Measurements from ENCODE around the gene SNX30. TPM values are rescaled to one million over a fixed set of nuclear protein-coding genes. Genes with fewer than 3 reads are reported as not detected.
"Not testable (repeated sequence)": the region's sequence is repeated elsewhere in the genome, so short reads cannot be mapped to it uniquely, and the experiment has no call there.

The SNX30 gene
- total RNA-seq, 1 experiment from 2014 or later: 6.4 TPM

DNA sequence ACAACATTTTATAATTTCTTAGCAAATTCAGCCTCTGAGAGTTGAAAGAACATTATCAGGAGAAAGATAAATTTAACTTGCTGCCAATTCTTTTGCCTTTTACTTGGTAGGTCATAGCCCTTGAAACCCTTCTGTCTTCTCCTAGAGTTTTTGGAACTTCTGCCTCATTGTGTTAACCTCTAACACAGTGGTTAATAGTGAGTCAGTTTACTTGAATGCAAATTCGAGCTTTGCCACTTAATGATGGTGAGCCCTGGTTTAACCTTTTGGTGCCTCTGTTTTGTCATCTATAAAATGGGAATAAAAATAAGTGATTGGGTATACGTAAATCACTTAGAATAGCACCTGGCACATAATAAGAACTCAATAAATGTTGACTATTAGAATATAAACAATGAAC is 30.9 kb upstream of the SNX30 start:
- Histone ChIP-seq H3K9me3 (ENCODE audit: low read length) (no peaks in the 10 kb centered on the region), H3K27me3 (ENCODE audit: low read length) (no peaks in the 10 kb centered on the region), H3K9me2 (replicated peaks; ENCODE audit: low read length) (no peaks in the 10 kb centered on the region), H3K27ac (ENCODE audit: low read length) (no peak overlapping the region), H3K4me2 (ENCODE audit: low read length) (no peak overlapping the region), H3K4me3 (ENCODE audit: low read length) (no peak overlapping the region), H2AFZ (ENCODE audit: low read length) (no peak overlapping the region), H3F3A (ENCODE audit: low read length, unreplicated experiment) (no peaks in the 10 kb centered on the region), H4K20me1 (ENCODE audit: low read length) (no peaks in the 10 kb centered on the region), H3K79me2 (ENCODE audit: low read length) (peaks cover 27% of the 10 kb centered on the region), H3K36me3 (ENCODE audit: low read depth, low read length) (no peaks in the 10 kb centered on the region; the same call in 1 of the 2 replicates), H3K4me1 (ENCODE audit: insufficient read depth, low read length) (peaks cover 9% of the 10 kb centered on the region; the same call in 1 of the 2 replicates), H3K9ac (ENCODE audit: low read length) (no peak overlapping the region)
- TF ChIP-seq, protein P1, sequence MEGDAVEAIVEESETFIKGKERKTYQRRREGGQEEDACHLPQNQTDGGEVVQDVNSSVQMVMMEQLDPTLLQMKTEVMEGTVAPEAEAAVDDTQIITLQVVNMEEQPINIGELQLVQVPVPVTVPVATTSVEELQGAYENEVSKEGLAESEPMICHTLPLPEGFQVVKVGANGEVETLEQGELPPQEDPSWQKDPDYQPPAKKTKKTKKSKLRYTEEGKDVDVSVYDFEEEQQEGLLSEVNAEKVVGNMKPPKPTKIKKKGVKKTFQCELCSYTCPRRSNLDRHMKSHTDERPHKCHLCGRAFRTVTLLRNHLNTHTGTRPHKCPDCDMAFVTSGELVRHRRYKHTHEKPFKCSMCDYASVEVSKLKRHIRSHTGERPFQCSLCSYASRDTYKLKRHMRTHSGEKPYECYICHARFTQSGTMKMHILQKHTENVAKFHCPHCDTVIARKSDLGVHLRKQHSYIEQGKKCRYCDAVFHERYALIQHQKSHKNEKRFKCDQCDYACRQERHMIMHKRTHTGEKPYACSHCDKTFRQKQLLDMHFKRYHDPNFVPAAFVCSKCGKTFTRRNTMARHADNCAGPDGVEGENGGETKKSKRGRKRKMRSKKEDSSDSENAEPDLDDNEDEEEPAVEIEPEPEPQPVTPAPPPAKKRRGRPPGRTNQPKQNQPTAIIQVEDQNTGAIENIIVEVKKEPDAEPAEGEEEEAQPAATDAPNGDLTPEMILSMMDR (conservative IDR thresholded peaks at IDR 0.05; ENCODE audit: low read depth, low read length): no peak
- TF ChIP-seq EZH2phosphoT487 (IDR thresholded peaks at IDR 0.05; ENCODE audit: borderline replicate concordance, low read length) (no peak), EZH2 (IDR thresholded peaks at IDR 0.05; ENCODE audit: low read length, unreplicated experiment) (no peak)
- ChIA-PET CTCF (no interaction called here), POLR2A (ENCODE audit: unreplicated experiment) (interaction anchor here (0.7 kb wide), 1 partner anchor 340 kb away, joined by 3 read pairs; the partner anchor contains the start of gene HSDL2)
- ATAC-seq (no peak), DNase-seq (peak; percentile 19)
- intact Hi-C loops (cut with micrococcal nuclease): loop anchor here (5.0 kb wide), 2 partner anchors 73 to 103 kb away; no protein-coding TSS in a partner anchor
- BruUV-seq (replicated peaks): no TSS peak

DNA sequence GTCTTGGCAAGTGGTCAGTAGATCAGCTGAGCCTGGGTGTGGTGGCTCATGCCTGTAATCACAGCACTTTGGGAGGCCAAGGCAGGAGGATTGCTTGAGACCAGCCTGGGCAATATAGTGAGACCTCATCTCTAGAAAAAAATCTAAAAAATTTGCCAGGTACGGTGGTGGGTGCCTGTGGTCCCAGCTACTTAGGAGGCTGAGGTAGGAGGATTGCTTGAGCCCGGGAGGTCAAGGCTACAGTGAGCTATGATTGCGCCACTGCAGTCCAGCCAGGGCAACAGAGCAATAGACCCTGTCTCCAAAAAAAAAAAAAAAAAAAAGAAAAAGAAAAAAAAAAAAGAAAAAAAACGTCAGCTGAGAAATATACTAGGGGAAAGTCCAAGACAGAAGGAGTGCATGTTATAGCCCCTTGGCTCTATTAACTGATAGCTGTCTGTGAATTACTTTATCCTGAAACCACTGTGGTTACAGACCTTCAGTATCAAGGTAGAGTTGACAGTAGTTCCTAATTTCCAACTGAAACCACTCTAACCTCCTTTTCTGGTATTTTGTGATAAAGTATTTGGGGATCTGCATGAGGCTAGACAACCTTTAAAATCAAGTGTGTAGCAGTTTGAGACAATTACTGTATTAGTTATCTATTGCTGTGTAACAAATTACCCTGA is 30.3 kb upstream of the SNX30 start:
- ChIA-PET CTCF (no interaction called here), POLR2A (ENCODE audit: unreplicated experiment) (no interaction called here)
- Histone ChIP-seq H2AFZ (ENCODE audit: low read length) (no peak overlapping the region), H3K4me2 (ENCODE audit: low read length) (no peak overlapping the region), H3K79me2 (ENCODE audit: low read length) (peaks cover 22% of the 10 kb centered on the region), H3K27ac (ENCODE audit: low read length) (no peak overlapping the region), H3K4me1 (ENCODE audit: insufficient read depth, low read length) (peaks cover 9% of the 10 kb centered on the region; the same call in 1 of the 2 replicates), H3K9me3 (ENCODE audit: low read length) (no peaks in the 10 kb centered on the region), H3K27me3 (ENCODE audit: low read length) (no peaks in the 10 kb centered on the region), H3K9ac (ENCODE audit: low read length) (no peak overlapping the region), H3K4me3 (ENCODE audit: low read length) (no peak overlapping the region), H3K36me3 (ENCODE audit: low read depth, low read length) (no peaks in the 10 kb centered on the region), H3K9me2 (replicated peaks; ENCODE audit: low read length) (no peaks in the 10 kb centered on the region), H3F3A (ENCODE audit: low read length, unreplicated experiment) (no peaks in the 10 kb centered on the region), H4K20me1 (ENCODE audit: low read length) (no peaks in the 10 kb centered on the region)
- no peak for ATAC-seq
- TF ChIP-seq, protein P1 (conservative IDR thresholded peaks at IDR 0.05; ENCODE audit: low read depth, low read length): no peak
- TF ChIP-seq EZH2phosphoT487 (IDR thresholded peaks at IDR 0.05; ENCODE audit: borderline replicate concordance, low read length) (no peak), EZH2 (IDR thresholded peaks at IDR 0.05; ENCODE audit: low read length, unreplicated experiment) (no peak)
- intact Hi-C loops (cut with micrococcal nuclease): no loop called here
- no TSS peak for BruUV-seq (replicated peaks)
- DNase-seq: no peak

DNA sequence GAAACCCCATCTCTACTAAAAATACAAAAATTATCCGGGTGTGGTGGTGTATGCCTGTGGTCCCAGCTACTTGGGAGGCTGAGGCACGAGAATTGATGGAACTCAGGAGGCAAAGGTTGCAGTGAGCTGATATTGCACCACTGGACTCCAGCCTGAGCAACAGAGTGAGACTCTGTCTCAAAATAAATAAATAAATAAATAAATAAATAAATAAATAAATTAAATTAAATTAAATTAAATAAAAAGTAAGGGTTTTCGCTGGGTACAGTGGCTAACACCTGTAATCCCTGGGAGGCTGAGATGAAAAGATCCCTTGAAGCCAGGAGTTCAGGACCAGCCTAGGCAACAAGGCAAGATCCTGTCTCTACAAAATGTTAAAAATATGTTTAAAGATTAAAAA is 27.8 kb upstream of the SNX30 start:
- POLR2A ChIA-PET (ENCODE audit: unreplicated experiment): not testable (repeated sequence)

More for the DNA sequence above, 27.8 kb upstream of the SNX30 start:
- H3K79me2 ChIP-seq (ENCODE audit: low read length); H2AFZ ChIP-seq (ENCODE audit: low read length); H3K9ac ChIP-seq (ENCODE audit: low read length); H3K27me3 ChIP-seq (ENCODE audit: low read length); H3K9me3 ChIP-seq (ENCODE audit: low read length); H3K36me3 ChIP-seq (ENCODE audit: low read depth, low read length); H3K4me3 ChIP-seq (ENCODE audit: low read length); H3K4me1 ChIP-seq (ENCODE audit: insufficient read depth, low read length); H4K20me1 ChIP-seq (ENCODE audit: low read length); DNase-seq; BruUV-seq (replicated peaks); H3F3A ChIP-seq (ENCODE audit: low read length, unreplicated experiment); H3K9me2 ChIP-seq (replicated peaks; ENCODE audit: low read length); H3K4me2 ChIP-seq (ENCODE audit: low read length); CTCF ChIA-PET; intact Hi-C loops (cut with micrococcal nuclease); H3K27ac ChIP-seq (ENCODE audit: low read length); ATAC-seq: not testable (repeated sequence)
